IPS-20b (cell line): ENCODE data around the gene RPGRIP1.
"Not testable (repeated sequence)": the region's sequence is repeated elsewhere in the genome, so short reads cannot be mapped to it uniquely, and the experiment has no call there.

Source experiments
- H3K27ac ChIP-seq: one replicate; pipeline ENCODE4 v1.5.1; 2013; ENCODE audit warnings: low read length
- H3K27me3 ChIP-seq: 2 replicates; pipeline ENCODE4 v1.6.1; 2013; ENCODE audit warnings: mild to moderate bottlenecking, low read length, inconsistent platforms; ENCODE audit not compliant: insufficient read depth
- H3K36me3 ChIP-seq: 2 replicates; pipeline ENCODE4 v1.6.1; 2013; ENCODE audit warnings: low read depth, mild to moderate bottlenecking, inconsistent platforms, low read length, moderate library complexity; ENCODE audit not compliant: insufficient read depth
- H3K4me1 ChIP-seq: 2 replicates; pipeline ENCODE4 v1.6.1; 2013; ENCODE audit warnings: mild to moderate bottlenecking, control low read depth, inconsistent platforms, low read length, moderate library complexity; ENCODE audit not compliant: insufficient read depth
- H3K4me3 ChIP-seq: 2 replicates; pipeline ENCODE4 v1.5.1; 2013; ENCODE audit warnings: mild to moderate bottlenecking, low read length, inconsistent platforms
- H3K9ac ChIP-seq: 2 replicates; pipeline ENCODE4 v1.6.1; 2013; ENCODE audit warnings: low read depth, mild to moderate bottlenecking, inconsistent platforms, low read length, moderate library complexity
- H3K9me3 ChIP-seq: 2 replicates; pipeline ENCODE4 v1.6.1; 2013; ENCODE audit warnings: mild to moderate bottlenecking, low read depth, low read length, inconsistent platforms; ENCODE audit not compliant: insufficient read depth

Gene RPGRIP1

GRCh38 chr14:21248739-21249411 lies 31.0 kb upstream of the RPGRIP1 start:
- Histone ChIP-seq H3K9me3 (no peaks in the 10 kb centered on the region), H3K27me3 (no peaks in the 10 kb centered on the region), H3K9ac (no peak overlapping the region), H3K27ac (no peak overlapping the region), H3K4me1 (no peaks in the 10 kb centered on the region), H3K4me3 (no peak overlapping the region), H3K36me3 (peaks cover 98% of the 10 kb centered on the region)

- H3K9ac ChIP-seq = no peak overlapping the region
- no peaks in the 10 kb centered on the region for H3K27me3 ChIP-seq
- H3K4me3 ChIP-seq = no peak overlapping the region
- H3K36me3 ChIP-seq = peaks cover 99% of the 10 kb centered on the region
- H3K27ac ChIP-seq = no peak overlapping the region
- H3K4me1 ChIP-seq = peaks cover 6% of the 10 kb centered on the region
- H3K9me3 ChIP-seq = no peaks in the 10 kb centered on the region
These were observed 28.7 kb upstream of the RPGRIP1 start for GRCh38 chr14:21251215-21251614.

- no peaks in the 10 kb centered on the region for H3K27me3 ChIP-seq
- no peak overlapping the region for H3K9ac ChIP-seq
- peaks cover 99% of the 10 kb centered on the region for H3K36me3 ChIP-seq
- no peak overlapping the region for H3K27ac ChIP-seq
- peaks cover 6% of the 10 kb centered on the region for H3K4me1 ChIP-seq
- no peaks in the 10 kb centered on the region for H3K9me3 ChIP-seq
- no peak overlapping the region for H3K4me3 ChIP-seq
These were observed 27.7 kb upstream of the RPGRIP1 start for GRCh38 chr14:21252149-21252548.

GRCh38 chr14:21255385-21256101 lies 24.3 kb upstream of the RPGRIP1 start:
- peaks cover 6% of the 10 kb centered on the region for H3K4me1 ChIP-seq
- no peak overlapping the region for H3K27ac ChIP-seq
- H3K4me3 ChIP-seq = no peak overlapping the region
- H3K36me3 ChIP-seq = peaks cover 94% of the 10 kb centered on the region
- H3K9ac ChIP-seq = no peak overlapping the region
- no peaks in the 10 kb centered on the region for H3K9me3 ChIP-seq
- no peaks in the 10 kb centered on the region for H3K27me3 ChIP-seq

GRCh38 chr14:21256102-21256447 lies 23.8 kb upstream of the RPGRIP1 start:
- peaks cover 94% of the 10 kb centered on the region for H3K36me3 ChIP-seq
- not testable (repeated sequence) for H3K27me3 ChIP-seq, H3K4me1 ChIP-seq, H3K9ac ChIP-seq, H3K9me3 ChIP-seq, H3K4me3 ChIP-seq, H3K27ac ChIP-seq

GRCh38 chr14:21256539-21257393 lies 23.1 kb upstream of the RPGRIP1 start:
- Histone ChIP-seq H3K4me3 (no peak overlapping the region), H3K9ac (no peak overlapping the region)

GRCh38 chr14:21257394-21257909 lies 22.4 kb upstream of the RPGRIP1 start:
- no peaks in the 10 kb centered on the region for H3K9me3 ChIP-seq
- peaks cover 9% of the 10 kb centered on the region for H3K4me1 ChIP-seq
- no peak overlapping the region for H3K4me3 ChIP-seq
- no peak overlapping the region for H3K27ac ChIP-seq
- H3K9ac ChIP-seq = no peak overlapping the region
- H3K36me3 ChIP-seq = peaks cover 94% of the 10 kb centered on the region
- H3K27me3 ChIP-seq = no peaks in the 10 kb centered on the region

More at GRCh38 chr14:21256539-21257393, 23.1 kb upstream of the RPGRIP1 start:
- no peak overlapping the region for H3K27ac ChIP-seq
- no peaks in the 10 kb centered on the region for H3K9me3 ChIP-seq
- H3K27me3 ChIP-seq = no peaks in the 10 kb centered on the region
- H3K4me1 ChIP-seq = peaks cover 7% of the 10 kb centered on the region
- H3K36me3 ChIP-seq = peaks cover 94% of the 10 kb centered on the region

GRCh38 chr14:21258005-21258888 lies 21.6 kb upstream of the RPGRIP1 start:
- no peak overlapping the region for H3K27ac ChIP-seq
- no peaks in the 10 kb centered on the region for H3K9me3 ChIP-seq
- H3K36me3 ChIP-seq = peaks cover 94% of the 10 kb centered on the region
- H3K9ac ChIP-seq = no peak overlapping the region
- no peak overlapping the region for H3K4me3 ChIP-seq
- no peaks in the 10 kb centered on the region for H3K27me3 ChIP-seq
- H3K4me1 ChIP-seq = peaks cover 11% of the 10 kb centered on the region

GRCh38 chr14:21258889-21259787 lies 20.7 kb upstream of the RPGRIP1 start:
- H3K27ac ChIP-seq = no peak overlapping the region
- peaks cover 94% of the 10 kb centered on the region for H3K36me3 ChIP-seq
- no peaks in the 10 kb centered on the region for H3K9me3 ChIP-seq
- peaks cover 19% of the 10 kb centered on the region for H3K4me1 ChIP-seq
- no peaks in the 10 kb centered on the region for H3K27me3 ChIP-seq
- no peak overlapping the region for H3K4me3 ChIP-seq
- no peak overlapping the region for H3K9ac ChIP-seq

GRCh38 chr14:21261824-21262223 lies 18.1 kb upstream of the RPGRIP1 start:
- H3K27me3 ChIP-seq = no peaks in the 10 kb centered on the region
- H3K27ac ChIP-seq = no peak overlapping the region
- H3K4me3 ChIP-seq = no peak overlapping the region
- H3K36me3 ChIP-seq = peaks cover 94% of the 10 kb centered on the region
- H3K9me3 ChIP-seq = no peaks in the 10 kb centered on the region
- peaks cover 27% of the 10 kb centered on the region; the same call in 1 of the 2 replicates for H3K4me1 ChIP-seq
- no peak overlapping the region for H3K9ac ChIP-seq
